Natural killer cell (primary cell): ENCODE measurements around the gene GKN1. TPM values are rescaled to one million over a fixed set of nuclear protein-coding genes. Genes with fewer than 3 reads are reported as not detected.
A peak's percentile ranks its signal among the peaks of the same experiment; 100 is the strongest.

Experiments
- ATAC-seq, 3 donors: fragments of 150-1000 bp in 2 of 3; fragments of 200-7000 bp in 1 of 3; cut with Tn5 transposase; 1 replicate in 1 of 3; 2 replicates in 2 of 3; pipeline ENCODE4 v1.10.0; 2021; ENCODE audit warnings: mild to moderate bottlenecking in 2 of 3, moderate library complexity in 2 of 3
- DNase-seq, 2 donors: peaks; one replicate each; pipeline versions ENCODE4 v3.0.0 to v3.0.0-alpha.2; 2013 to 2021; ENCODE audit warnings: mixed read lengths in 1 of 2
- H3K27ac ChIP-seq: one replicate; pipeline ENCODE4 v1.5.1; 2013; ENCODE audit warnings: mild to moderate bottlenecking, low read length
- H3K27me3 ChIP-seq: one replicate; pipeline ENCODE4 v1.6.1; 2013; ENCODE audit warnings: low read length; ENCODE audit not compliant: control insufficient read depth, insufficient read depth
- H3K36me3 ChIP-seq: one replicate; pipeline ENCODE4 v1.6.1; 2013; ENCODE audit warnings: low read length; ENCODE audit not compliant: control insufficient read depth, insufficient read depth
- H3K4me1 ChIP-seq: one replicate; pipeline ENCODE4 v1.6.1; 2013; ENCODE audit warnings: low read length; ENCODE audit not compliant: control insufficient read depth, insufficient read depth
- H3K4me3 ChIP-seq: one replicate; pipeline ENCODE4 v1.5.1; 2013; ENCODE audit warnings: low read length
- H3K9me3 ChIP-seq: one replicate; pipeline ENCODE4 v1.6.1; 2013; ENCODE audit warnings: low read length; ENCODE audit not compliant: control insufficient read depth, insufficient read depth
- H3K27ac Mint-ChIP-seq, 2 donors: one replicate each; pipeline ENCODE4 v1.8.0; 2022; ENCODE audit warnings: mild to moderate bottlenecking in 2 of 2, mixed read lengths in 2 of 2, moderate library complexity in 1 of 2
- H3K27me3 Mint-ChIP-seq, 2 donors: one replicate each; pipeline ENCODE4 v1.8.0; 2022; ENCODE audit warnings: low read depth in 2 of 2, mixed read lengths in 2 of 2
- H3K36me3 Mint-ChIP-seq: one replicate; pipeline ENCODE4 v1.8.0; 2022; ENCODE audit warnings: mixed read lengths
- H3K4me1 Mint-ChIP-seq, 2 donors: one replicate each; pipeline ENCODE4 v1.8.0; 2022; ENCODE audit warnings: mixed read lengths in 2 of 2
- H3K4me3 Mint-ChIP-seq: one replicate; pipeline ENCODE4 v1.8.0; 2022; ENCODE audit warnings: mild to moderate bottlenecking, moderate library complexity, mixed read lengths
- H3K9me3 Mint-ChIP-seq, 2 donors: one replicate each; pipeline ENCODE4 v1.8.0; 2022; ENCODE audit warnings: mixed read lengths in 2 of 2
- CTCF ChIP-seq: fragments of 200-600 bp; IDR thresholded peaks from one replicate; pipeline ENCODE4 v1.8.0; 2022; ENCODE audit warnings: antibody characterized with exemption
- WGBS: methylation state at CpG from one replicate; pipeline ENCODE4 v1.1.7; 2013; ENCODE audit warnings: missing lambda C conversion rate; ENCODE audit not compliant: insufficient coverage; 5-methylcytosine and 5-hydroxymethylcytosine counted together
- intact Hi-C: fragments of 100-400 bp; cut with micrococcal nuclease; formaldehyde crosslinking; loops from one replicate; pipeline ENCODE4 v1.14.2; 2022
- total RNA-seq, 4 donors: library from RNA; stranded (reverse); fragments of 120-200 nt in 1 of 4; gene quantifications; one replicate each; pipeline versions ENCODE4 v1.2.3 to v1.2.4, GENCODE V29; 2013 to 2022

Gene GKN1
- total RNA-seq, 3 donors from 2014 or later (not counting 1 experiment from before 2014, with no cell fraction given): not detected

- no peaks in the 10 kb centered on the region for H3K36me3 Mint-ChIP-seq
- intact Hi-C loops: no loop called here
- ATAC-seq: peak in 1 of 3 donors; percentile 67
- H3K27ac Mint-ChIP-seq: peak within 1 kb of the TSS in 1 of 2 donors; percentile 49
- Histone ChIP-seq H3K27me3 (peaks cover 42% of the 10 kb centered on the region), H3K27ac (no peak within 1 kb of the TSS), H3K4me3 (peak within 1 kb of the TSS; percentile 42), H3K36me3 (no peaks in the 10 kb centered on the region), H3K9me3 (no peaks in the 10 kb centered on the region), H3K4me1 (peaks cover 20% of the 10 kb centered on the region)
- peak in 1 of 2 donors; percentile 21 for DNase-seq
- H3K4me3 Mint-ChIP-seq: peak within 1 kb of the TSS; percentile 83
- H3K9me3 Mint-ChIP-seq: no peaks in the 10 kb centered on the region
- WGBS: 2% methylated on average over 63 of the region's 63 CpGs
- peaks cover 42 to 50% of the 10 kb centered on the region in 2 donors for H3K27me3 Mint-ChIP-seq
- peak; percentile 7 for TF ChIP-seq CTCF
- peaks cover 12 to 17% of the 10 kb centered on the region in 2 donors for H3K4me1 Mint-ChIP-seq
These were observed 38.9 kb downstream of the GKN1 start, which contains the start of gene ANTXR1 for GRCh38 chr2:69013142-69013839. Gene ANTXR1, plus strand, starts transcription at chr2:69013179. Its CDS starts 321 bp downstream, at chr2:69013500.

GRCh38 chr2:69013840-69014821 is 39.7 kb downstream of the GKN1 start:
- Histone ChIP-seq H3K27ac (no peak overlapping the region), H3K4me3 (no peak overlapping the region), H3K9me3 (no peaks in the 10 kb centered on the region), H3K27me3 (peaks cover 43% of the 10 kb centered on the region), H3K36me3 (no peaks in the 10 kb centered on the region), H3K4me1 (peaks cover 20% of the 10 kb centered on the region)
- WGBS: 4% methylated on average over 20 of the region's 20 CpGs
- Mint-ChIP-seq H3K36me3 (no peaks in the 10 kb centered on the region), H3K4me3 (peak overlapping the region; percentile 83), H3K27me3 (peaks cover 46 to 52% of the 10 kb centered on the region in 2 donors), H3K27ac (no peak overlapping the region), H3K9me3 (no peaks in the 10 kb centered on the region), H3K4me1 (peaks cover 12 to 17% of the 10 kb centered on the region in 2 donors)
- intact Hi-C loops: no loop called here
- peak in 1 of 2 donors; percentile 33 for DNase-seq
- TF ChIP-seq CTCF: no peak
- no peak for ATAC-seq

GRCh38 chr2:69017080-69017479 is 42.6 kb downstream of the GKN1 start:
- H3K4me1 ChIP-seq: peaks cover 20% of the 10 kb centered on the region
- no peak for ATAC-seq
- Mint-ChIP-seq H3K9me3 (no peaks in the 10 kb centered on the region), H3K4me3 (no peak overlapping the region), H3K36me3 (no peaks in the 10 kb centered on the region), H3K27me3 (peaks cover 46 to 67% of the 10 kb centered on the region in 2 donors), H3K4me1 (peaks cover 12 to 17% of the 10 kb centered on the region in 2 donors), H3K27ac (no peak overlapping the region)
- no peaks in the 10 kb centered on the region for H3K36me3 ChIP-seq
- H3K9me3 ChIP-seq: no peaks in the 10 kb centered on the region
- DNase-seq: no peak
- intact Hi-C loops: no loop called here
- peaks cover 43% of the 10 kb centered on the region for H3K27me3 ChIP-seq
- 76% methylated on average over 4 of the region's 5 CpGs for WGBS
- no peak overlapping the region for H3K27ac ChIP-seq
- H3K4me3 ChIP-seq: no peak overlapping the region
- no peak for TF ChIP-seq CTCF
